ENCODE data around the gene RNASEH2C.
"Not testable (repeated sequence)": the region's sequence is repeated elsewhere in the genome, so short reads cannot be mapped to it uniquely, and the experiment has no call there.

RNASEH2C gene

GRCh38 chr11:65720211-65720934 is at the start of gene RNASEH2C:
RNASEH2C (minus strand) TSS chr11:65720798; CDS start chr11:65720758, 40 bp downstream.
- DNase-seq = peak; percentile 89

DNA sequence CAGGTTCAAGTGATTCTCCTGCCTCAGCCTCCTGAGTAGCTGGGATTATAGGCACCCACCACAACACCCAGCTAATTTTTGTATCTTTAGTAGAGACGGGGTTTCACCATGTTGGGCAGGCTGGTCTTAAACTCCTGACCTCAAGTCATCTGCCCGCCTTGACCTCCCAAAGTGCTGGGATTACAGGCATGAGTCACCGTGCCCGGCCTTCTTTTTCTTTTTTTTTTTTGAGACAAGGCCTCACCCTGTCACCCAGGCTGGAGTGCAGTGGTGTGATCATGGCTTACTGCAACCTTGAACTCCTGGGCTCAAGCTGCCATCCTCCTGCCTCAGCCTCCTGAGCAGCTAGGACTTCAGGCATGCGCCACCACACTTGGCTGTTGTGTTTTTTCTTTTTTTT is 47.2 kb upstream of the RNASEH2C start:
- not testable (repeated sequence) for DNase-seq

GRCh38 chr11:65767406-65767805 is 46.8 kb upstream of the RNASEH2C start:
- DNase-seq = no peak

DNA sequence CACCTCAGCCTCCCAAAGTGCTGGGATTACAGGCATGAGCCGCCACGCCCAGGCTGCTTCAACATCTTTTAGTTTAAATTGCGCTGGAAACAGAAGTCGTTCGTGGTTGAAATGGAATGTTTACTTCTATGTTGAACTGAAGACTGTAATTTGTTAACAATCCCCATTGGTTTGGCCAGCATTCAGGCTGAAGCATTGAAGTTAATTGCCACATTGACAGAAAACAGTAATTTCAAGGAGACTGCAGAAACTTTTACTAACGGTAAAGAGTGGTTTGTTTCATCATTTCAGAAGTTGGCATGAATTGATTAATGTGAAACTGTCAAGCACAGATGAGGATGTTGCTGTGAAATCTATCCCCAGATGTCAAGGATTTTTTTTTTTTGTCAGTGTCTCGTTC is 45.9 kb upstream of the RNASEH2C start:
- no peak for DNase-seq

GRCh38 chr11:65764434-65764833 is 43.8 kb upstream of the RNASEH2C start:
- DNase-seq = no peak

- DNase-seq = not testable (repeated sequence)
These were observed 42.2 kb upstream of the RNASEH2C start for GRCh38 chr11:65762816-65763215.

GRCh38 chr11:65762169-65762568 is 41.6 kb upstream of the RNASEH2C start:
- not testable (repeated sequence) for DNase-seq

DNA sequence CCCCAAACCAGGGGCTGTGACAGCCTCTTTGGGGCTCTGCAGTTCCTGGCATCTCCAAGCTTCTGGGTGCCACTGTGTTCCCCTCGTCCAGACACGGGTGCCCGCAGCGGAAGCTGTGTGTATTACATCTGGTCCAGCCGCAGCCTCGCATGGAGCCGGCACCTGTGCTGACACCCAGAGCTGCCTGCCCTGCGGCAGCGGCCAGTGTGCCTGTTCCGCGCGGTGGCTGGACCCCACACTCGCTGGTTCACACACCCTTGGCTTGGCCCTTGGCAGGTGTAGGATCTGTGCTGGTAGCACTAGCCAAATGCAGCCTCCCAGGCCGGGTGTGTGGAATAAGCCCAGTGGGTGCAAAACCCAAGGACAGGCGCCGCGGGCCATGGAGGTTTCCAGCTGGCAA is 24.5 kb upstream of the RNASEH2C start:
- no peak for DNase-seq

GRCh38 chr11:65744699-65745042 is 24.1 kb upstream of the RNASEH2C start:
- no peak for DNase-seq

DNA sequence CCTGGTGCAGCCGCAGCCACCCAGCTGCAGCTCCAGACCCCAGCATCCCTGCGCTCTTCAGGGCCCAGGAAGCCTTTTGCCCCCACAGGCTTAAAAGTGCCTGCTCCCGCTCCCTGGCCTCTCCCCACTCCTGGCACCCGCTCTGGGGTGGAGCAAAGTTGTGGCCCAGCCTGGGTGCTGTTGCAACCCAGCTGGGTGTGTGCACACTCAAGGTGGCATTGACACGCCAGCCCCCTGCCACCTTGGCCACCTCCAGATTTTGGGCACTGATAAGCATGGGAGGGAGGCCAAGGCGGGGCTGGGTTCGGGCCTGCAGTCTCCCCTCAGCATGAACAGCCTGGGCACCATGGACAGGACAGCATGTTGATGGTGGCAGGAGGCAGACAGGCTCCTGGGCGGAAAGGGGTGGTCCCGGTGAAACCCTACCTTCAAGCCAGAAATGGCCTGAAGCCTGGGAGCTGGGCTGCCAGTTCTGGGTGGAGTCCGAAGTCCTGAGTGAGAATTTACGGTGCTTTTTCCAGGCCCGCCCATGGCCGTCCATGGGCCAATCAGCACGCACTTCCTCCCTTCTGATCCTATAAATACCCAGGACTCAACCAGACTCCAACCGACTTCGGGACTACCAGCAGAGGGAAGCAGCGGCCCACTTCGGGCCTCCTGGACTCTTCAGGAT is 23.6 kb upstream of the RNASEH2C start:
- DNase-seq = no peak

- DNase-seq = no peak
These were observed 23.1 kb upstream of the RNASEH2C start for GRCh38 chr11:65743681-65744025.

DNA sequence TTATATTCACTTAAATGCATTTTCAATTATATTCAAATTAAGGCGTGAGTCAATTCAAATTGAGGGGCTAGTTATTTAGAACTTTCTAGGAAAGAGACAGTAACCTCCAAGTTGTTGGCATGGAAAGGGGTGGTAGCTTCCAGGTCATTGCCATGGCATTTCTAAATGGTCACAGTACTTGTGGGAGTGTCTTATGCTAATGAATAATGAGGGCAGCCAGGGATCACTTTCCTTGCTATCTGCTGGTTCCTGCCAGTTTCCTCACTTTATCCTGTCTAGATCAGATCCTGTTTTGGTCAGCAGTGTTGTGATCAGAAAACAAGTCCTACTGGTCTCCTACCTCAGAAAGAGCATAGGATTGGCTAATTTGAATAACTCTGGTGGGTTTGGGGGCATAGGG is 21.8 kb upstream of the RNASEH2C start:
- no peak for DNase-seq

- no peak for DNase-seq
These were observed 20.6 kb upstream of the RNASEH2C start for GRCh38 chr11:65741185-65741584.

DNA sequence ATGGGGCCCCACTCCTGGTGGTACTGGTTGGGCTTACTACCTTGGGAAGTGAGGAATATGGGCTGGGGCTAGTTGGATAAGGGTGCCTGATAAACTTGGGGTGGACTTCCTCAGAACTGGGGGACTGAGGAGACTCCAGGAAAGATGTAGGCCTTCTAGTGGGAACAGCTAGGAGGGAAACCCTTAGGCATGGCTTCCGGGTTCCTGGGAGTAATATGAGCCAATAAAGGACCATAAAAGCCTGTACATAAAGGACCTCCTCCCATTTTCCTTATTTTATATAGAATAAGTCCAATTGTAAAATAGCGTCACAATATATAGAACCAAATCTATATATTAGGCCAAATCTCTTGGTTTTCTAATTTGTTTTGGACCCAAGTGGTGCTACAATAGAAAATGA is 18.4 kb upstream of the RNASEH2C start:
- DNase-seq = no peak

DNA sequence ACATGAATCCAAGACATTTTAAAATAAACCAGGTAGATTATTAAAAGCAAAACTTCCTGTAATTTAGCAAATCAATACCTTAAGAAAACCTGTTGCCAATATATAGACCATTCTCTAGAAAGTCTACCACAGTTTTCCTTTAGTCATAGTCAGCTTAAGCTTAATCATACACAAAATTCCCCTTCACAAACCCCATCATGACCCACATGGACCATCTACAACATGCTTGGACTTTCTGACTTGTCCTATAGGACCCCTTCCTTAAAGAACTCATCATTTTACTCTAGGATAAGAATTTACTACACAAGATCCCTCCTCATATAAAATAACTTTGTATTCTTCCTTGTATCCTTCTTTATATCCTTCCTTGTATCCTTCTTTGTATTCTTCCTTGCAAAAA is 16.2 kb upstream of the RNASEH2C start:
- DNase-seq = no peak

DNA sequence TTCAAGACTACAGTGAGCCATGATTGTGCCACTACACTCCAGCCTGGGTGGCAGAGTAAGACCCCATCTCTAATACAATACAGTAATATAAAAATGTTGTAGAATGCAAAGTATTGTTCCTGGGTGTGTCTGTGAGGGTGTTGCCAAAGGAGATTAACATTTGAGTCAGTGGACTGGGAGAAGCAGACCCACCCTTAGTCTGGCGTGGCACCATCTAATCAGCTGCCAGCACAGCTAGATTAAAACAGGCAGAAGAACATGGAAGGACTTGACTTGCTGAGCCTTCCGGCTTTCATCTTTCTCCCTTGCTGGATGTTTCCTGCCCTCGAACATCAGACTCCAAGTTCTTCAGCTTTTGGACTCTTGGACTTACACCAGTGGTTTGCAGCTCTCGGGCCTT is 14.5 kb upstream of the RNASEH2C start:
- DNase-seq = not testable (repeated sequence)

- DNase-seq = no peak
These were observed 9.9 kb upstream of the RNASEH2C start for GRCh38 chr11:65730461-65730860.

DNA sequence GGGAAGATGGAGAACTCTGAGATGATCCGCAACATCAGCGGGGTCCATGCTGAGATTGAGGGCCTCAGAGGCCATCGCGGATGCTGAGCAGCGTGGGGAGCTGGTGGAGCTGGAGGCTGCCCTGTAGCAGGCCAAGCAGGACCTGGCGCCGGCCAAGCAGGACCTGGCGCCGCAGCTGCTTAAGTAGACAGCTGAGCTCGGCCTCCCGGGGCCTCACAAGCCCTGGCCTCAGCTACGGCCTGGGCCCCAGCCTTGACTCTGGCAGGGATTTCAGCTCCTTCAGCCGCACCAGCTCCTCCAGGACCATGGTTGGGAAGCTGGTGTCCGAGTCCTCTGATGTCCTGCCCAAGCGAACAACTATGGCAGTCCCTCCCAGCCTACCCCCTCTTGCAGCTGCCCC is 7.3 kb upstream of the RNASEH2C start:
- DNase-seq = no peak

DNA sequence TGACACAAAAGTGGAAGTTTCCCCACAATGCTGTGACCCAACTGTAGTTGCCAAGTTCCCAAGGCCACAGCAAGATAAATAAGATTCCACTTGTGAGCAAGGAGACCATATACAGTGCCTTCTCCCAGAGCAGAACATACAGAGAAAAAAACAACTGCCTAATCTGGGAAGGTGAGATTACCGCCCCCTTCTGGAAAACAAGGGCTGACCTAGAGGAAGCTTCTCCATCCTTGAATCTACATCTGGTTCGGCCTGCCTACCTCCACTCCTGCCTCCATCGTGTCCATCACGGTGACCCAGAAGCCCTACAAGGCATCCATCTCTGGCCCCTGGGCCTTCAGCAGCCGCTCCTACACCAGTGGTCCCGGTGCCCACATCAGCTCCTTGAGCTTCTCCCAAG is 6.1 kb upstream of the RNASEH2C start:
- DNase-seq = no peak

DNA sequence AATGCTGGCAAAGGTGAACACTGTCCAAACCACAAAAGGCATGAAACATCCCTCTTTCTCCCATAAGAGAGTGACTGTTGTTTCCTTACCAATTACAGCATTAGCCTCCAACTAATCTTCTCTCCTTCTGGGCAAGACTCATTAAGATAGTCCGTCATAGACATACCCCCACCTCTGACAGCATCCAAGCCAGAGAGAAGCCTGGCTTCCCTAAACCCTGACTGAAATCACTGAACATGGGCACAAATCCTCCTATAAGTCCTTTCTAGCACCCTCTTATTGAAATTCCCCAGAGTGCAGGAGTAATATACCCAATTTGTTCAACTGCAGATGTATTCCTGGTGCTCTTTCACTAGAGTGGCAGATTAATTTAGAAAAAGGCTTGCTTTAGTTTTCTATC is 1.7 kb upstream of the RNASEH2C start:
- no peak for DNase-seq

DNA sequence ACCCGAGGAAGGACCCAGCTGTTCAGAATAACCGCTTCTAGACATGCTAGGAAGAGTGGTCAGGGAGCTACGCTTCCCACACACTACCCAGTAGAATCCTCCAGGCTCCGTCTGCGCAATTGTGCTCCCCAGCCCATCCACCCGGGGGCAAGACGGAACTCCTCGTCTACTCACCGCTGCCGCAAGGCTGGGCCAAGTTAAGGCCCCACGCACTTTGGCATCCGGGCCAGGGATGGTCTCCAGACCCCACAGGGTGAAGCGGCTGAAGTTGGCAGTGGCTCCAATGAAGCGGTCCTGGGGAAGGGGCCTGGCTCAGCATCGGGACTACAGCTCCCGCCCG is 757 bp downstream of the RNASEH2C start:
- no peak for DNase-seq

GRCh38 chr11:65718964-65719492 is 1.6 kb downstream of the RNASEH2C start:
- no peak for DNase-seq

DNA sequence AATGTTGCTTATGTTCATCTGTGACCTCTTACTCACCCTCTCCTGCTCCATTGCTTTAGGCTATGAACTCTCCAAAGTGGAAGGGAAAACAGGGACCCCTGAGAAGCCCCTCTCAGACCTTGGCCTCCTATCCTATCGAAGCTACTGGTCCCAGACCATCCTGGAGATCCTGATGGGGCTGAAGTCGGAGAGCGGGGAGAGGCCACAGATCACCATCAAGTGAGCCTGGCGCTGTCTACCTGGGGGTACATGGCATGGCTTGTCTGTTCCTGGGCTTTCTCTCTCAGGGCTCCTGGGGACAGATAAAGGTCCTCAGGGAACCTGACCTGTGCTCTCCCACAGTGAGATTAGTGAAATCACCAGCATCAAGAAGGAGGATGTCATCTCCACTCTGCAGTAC is 2.1 kb downstream of the RNASEH2C start:
- no peak for DNase-seq

GRCh38 chr11:65717906-65718305 is 2.7 kb downstream of the RNASEH2C start:
- no peak for DNase-seq

Data from left hindlimb (tissue), 1 donor.